ENCODE data around the gene PDZD7.

PDZD7 gene

GRCh38 chr10:101027106-101027720, 3.7 kb downstream of the PDZD7 start:
- no peak overlapping the region for H3K4me3 ChIP-seq (ENCODE audit: low read depth, low read length)
- TF ChIP-seq, protein P1, sequence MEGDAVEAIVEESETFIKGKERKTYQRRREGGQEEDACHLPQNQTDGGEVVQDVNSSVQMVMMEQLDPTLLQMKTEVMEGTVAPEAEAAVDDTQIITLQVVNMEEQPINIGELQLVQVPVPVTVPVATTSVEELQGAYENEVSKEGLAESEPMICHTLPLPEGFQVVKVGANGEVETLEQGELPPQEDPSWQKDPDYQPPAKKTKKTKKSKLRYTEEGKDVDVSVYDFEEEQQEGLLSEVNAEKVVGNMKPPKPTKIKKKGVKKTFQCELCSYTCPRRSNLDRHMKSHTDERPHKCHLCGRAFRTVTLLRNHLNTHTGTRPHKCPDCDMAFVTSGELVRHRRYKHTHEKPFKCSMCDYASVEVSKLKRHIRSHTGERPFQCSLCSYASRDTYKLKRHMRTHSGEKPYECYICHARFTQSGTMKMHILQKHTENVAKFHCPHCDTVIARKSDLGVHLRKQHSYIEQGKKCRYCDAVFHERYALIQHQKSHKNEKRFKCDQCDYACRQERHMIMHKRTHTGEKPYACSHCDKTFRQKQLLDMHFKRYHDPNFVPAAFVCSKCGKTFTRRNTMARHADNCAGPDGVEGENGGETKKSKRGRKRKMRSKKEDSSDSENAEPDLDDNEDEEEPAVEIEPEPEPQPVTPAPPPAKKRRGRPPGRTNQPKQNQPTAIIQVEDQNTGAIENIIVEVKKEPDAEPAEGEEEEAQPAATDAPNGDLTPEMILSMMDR (IDR thresholded peaks at IDR 0.05; ENCODE audit: borderline replicate concordance, insufficient read depth, low read depth, low read length) = no peak

GRCh38 chr10:101022967-101023705, 7.8 kb downstream of the PDZD7 start:
- H3K4me3 ChIP-seq (ENCODE audit: low read depth, low read length) = no peak overlapping the region
- TF ChIP-seq, protein P1 (IDR thresholded peaks at IDR 0.05; ENCODE audit: borderline replicate concordance, insufficient read depth, low read depth, low read length) = no peak

- TF ChIP-seq, protein P1 (IDR thresholded peaks at IDR 0.05; ENCODE audit: borderline replicate concordance, insufficient read depth, low read depth, low read length) = no peak
- H3K4me3 ChIP-seq (ENCODE audit: low read depth, low read length) = no peak overlapping the region
These were observed 9.2 kb downstream of the PDZD7 start for GRCh38 chr10:101021692-101022251.

GRCh38 chr10:101021239-101021638, 9.7 kb downstream of the PDZD7 start:
- no peak overlapping the region for H3K4me3 ChIP-seq (ENCODE audit: low read depth, low read length)
- TF ChIP-seq, protein P1 (IDR thresholded peaks at IDR 0.05; ENCODE audit: borderline replicate concordance, insufficient read depth, low read depth, low read length) = no peak

DNA sequence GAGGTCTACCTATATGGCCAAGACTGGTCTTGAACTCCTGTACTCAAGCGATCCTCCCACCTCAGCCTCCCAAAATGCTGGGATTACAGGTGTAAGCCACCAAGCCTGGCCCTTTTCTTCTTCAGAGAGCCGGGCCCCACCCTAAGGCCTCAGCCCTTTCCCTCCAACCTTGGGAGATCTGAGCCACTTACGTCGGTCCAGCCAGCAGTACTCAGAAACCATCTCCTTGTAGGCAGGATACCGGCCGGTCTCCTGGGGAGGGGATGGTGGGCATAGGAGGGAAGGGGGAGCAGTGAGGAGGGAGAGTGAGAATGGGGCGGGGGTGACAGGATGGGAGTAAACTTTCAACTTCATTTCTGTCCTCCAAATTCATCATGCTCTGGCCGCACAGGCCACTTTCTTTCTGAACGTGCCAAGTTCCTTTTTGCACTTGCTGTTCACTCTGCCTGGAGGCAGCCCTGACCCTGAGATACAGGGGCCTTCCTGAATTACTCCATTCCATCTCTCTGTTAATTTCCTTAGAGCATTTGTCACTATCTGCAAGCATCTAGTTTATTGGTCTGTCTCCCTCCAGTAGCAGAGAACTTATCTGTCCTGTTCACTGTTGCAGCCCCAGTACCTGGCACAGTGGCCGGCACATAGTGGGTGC, 10.4 kb downstream of the PDZD7 start:
- no peak overlapping the region for H3K4me3 ChIP-seq (ENCODE audit: low read depth, low read length)
- TF ChIP-seq, protein P1 (IDR thresholded peaks at IDR 0.05; ENCODE audit: borderline replicate concordance, insufficient read depth, low read depth, low read length) = no peak

- no peak overlapping the region for H3K4me3 ChIP-seq (ENCODE audit: low read depth, low read length)
- TF ChIP-seq, protein P1 (IDR thresholded peaks at IDR 0.05; ENCODE audit: borderline replicate concordance, insufficient read depth, low read depth, low read length) = no peak
These were observed 11.6 kb downstream of the PDZD7 start for GRCh38 chr10:101019440-101019703.
